GM23338 (cell line): ENCODE measurements around the gene SKOR1. TPM values are rescaled to one million over a fixed set of nuclear protein-coding genes. Genes with fewer than 3 reads are reported as not detected.
A peak's percentile ranks its signal among the peaks of the same experiment; 100 is the strongest.

ENCODE experiments used
- ATAC-seq: fragments of 200-7000 bp; cut with Tn5 transposase; 3 replicates; pipeline ENCODE4 v1.9.1; 2020
- DNase-seq: peaks from one replicate; pipeline ENCODE4 v3.0.0-alpha.2; 2015; ENCODE audit warnings: low spot score
- H2AFZ ChIP-seq: fragments of 200-600 bp; sonication (generic); 2 replicates; pipeline ENCODE4 v1.8.0; 2016; ENCODE audit warnings: antibody characterized with exemption, mild to moderate bottlenecking, moderate library complexity
- H3F3A ChIP-seq: fragments of 200-600 bp; sonication (generic); replicated peaks from 2 replicates; pipeline ENCODE4 v1.8.0; 2017; ENCODE audit warnings: antibody characterized with exemption, mixed run types, low read depth
- H3K27ac ChIP-seq: fragments of 200-600 bp; sonication (generic); 2 replicates; pipeline ENCODE4 v1.6.1; 2016; ENCODE audit warnings: low read depth
- H3K27me3 ChIP-seq: fragments of 200-600 bp; sonication (generic); 2 replicates; pipeline ENCODE4 v1.8.0; 2016; ENCODE audit warnings: mild to moderate bottlenecking, mixed run types, moderate library complexity; ENCODE audit not compliant: insufficient read depth
- H3K36me3 ChIP-seq: fragments of 200-600 bp; sonication (generic); 2 replicates; pipeline ENCODE4 v1.8.0; 2016; ENCODE audit warnings: mild to moderate bottlenecking; ENCODE audit not compliant: insufficient read depth
- H3K4me1 ChIP-seq: fragments of 200-600 bp; sonication (generic); 2 replicates; pipeline ENCODE4 v1.8.0; 2016; ENCODE audit warnings: mild to moderate bottlenecking, moderate library complexity; ENCODE audit not compliant: insufficient read depth
- H3K4me2 ChIP-seq: fragments of 200-600 bp; sonication (generic); 2 replicates; pipeline ENCODE4 v1.7.1; 2017; ENCODE audit warnings: mixed run types
- H3K4me3 ChIP-seq: fragments of 200-600 bp; sonication (generic); 2 replicates; pipeline ENCODE4 v1.6.1; 2016; ENCODE audit warnings: mixed run types
- H3K79me2 ChIP-seq: fragments of 200-600 bp; sonication (generic); replicated peaks from 2 replicates; pipeline ENCODE4 v1.8.0; 2017; ENCODE audit warnings: mild to moderate bottlenecking; ENCODE audit not compliant: insufficient read depth
- H3K9me2 ChIP-seq: fragments of 200-600 bp; sonication (generic); 2 replicates; pipeline ENCODE4 v1.8.0; 2017; ENCODE audit not compliant: insufficient read depth
- H4K20me1 ChIP-seq: fragments of 200-600 bp; sonication (generic); replicated peaks from 2 replicates; pipeline ENCODE4 v1.8.0; 2017; ENCODE audit warnings: mild to moderate bottlenecking; ENCODE audit not compliant: insufficient read depth
- H3K27ac Mint-ChIP-seq: 2 replicates; pipeline ENCODE4 v1.8.0; 2020; ENCODE audit warnings: inconsistent platforms, mild to moderate bottlenecking, moderate library complexity, mixed read lengths
- H3K27me3 Mint-ChIP-seq: 3 replicates; pipeline ENCODE4 v1.8.0; 2022; ENCODE audit warnings: low read depth, mild to moderate bottlenecking, moderate library complexity, mixed read lengths, inconsistent platforms; ENCODE audit not compliant: insufficient read depth, poor library complexity
- H3K36me3 Mint-ChIP-seq: 3 replicates; pipeline ENCODE4 v1.8.0; 2021; ENCODE audit warnings: low read depth, mild to moderate bottlenecking, inconsistent platforms, moderate library complexity, mixed read lengths
- H3K4me1 Mint-ChIP-seq: 3 replicates; pipeline ENCODE4 v1.8.0; 2020; ENCODE audit warnings: mild to moderate bottlenecking, inconsistent platforms, mixed read lengths
- H3K4me3 Mint-ChIP-seq: 3 replicates; pipeline ENCODE4 v1.8.0; 2021; ENCODE audit warnings: moderate library complexity, mild to moderate bottlenecking, inconsistent platforms, mixed read lengths
- H3K9me3 Mint-ChIP-seq: 3 replicates; pipeline ENCODE4 v1.8.0; 2020; ENCODE audit warnings: moderate library complexity, mild to moderate bottlenecking, inconsistent platforms, mixed read lengths
- CREB1 ChIP-seq: fragments of 250-450 bp; sonication (Bioruptor Pico); IDR thresholded peaks from 2 replicates; pipeline ENCODE4 v1.5.0; 2020; ENCODE audit warnings: low read depth, mild to moderate bottlenecking, moderate library complexity
- CTCF ChIP-seq, 2 experiments: fragments of 200-600 bp in 1 of 2; sonication (generic) in 1 of 2; conservative IDR thresholded peaks; 2 replicates each; pipeline versions ENCODE4 v1.5.1 to v1.6.1; 2016 to 2017; ENCODE audit warnings: antibody characterized with exemption in 2 of 2, low read depth in 2 of 2, mild to moderate bottlenecking in 2 of 2, moderate library complexity in 1 of 2
- ETS1 ChIP-seq: IDR thresholded peaks from 2 replicates; pipeline ENCODE4 v1.6.1; 2016; ENCODE audit warnings: antibody characterized with exemption
- EZH2 ChIP-seq: fragments of 200-600 bp; sonication (generic); IDR thresholded peaks from one replicate; pipeline ENCODE4 v1.8.0; 2017; ENCODE audit warnings: antibody characterized with exemption, mild to moderate bottlenecking, low read depth; ENCODE audit not compliant: unreplicated experiment
- EZH2phosphoT487 ChIP-seq: fragments of 200-600 bp; sonication (generic); IDR thresholded peaks from one replicate; pipeline ENCODE4 v1.8.1; 2018; ENCODE audit warnings: antibody characterized with exemption; ENCODE audit not compliant: unreplicated experiment
- JUNB ChIP-seq: IDR thresholded peaks from one replicate; pipeline ENCODE4 v1.6.1; 2016; ENCODE audit warnings: antibody characterized with exemption; ENCODE audit not compliant: unreplicated experiment
- NANOG ChIP-seq: IDR thresholded peaks from 2 replicates; pipeline ENCODE4 v1.6.1; 2016; ENCODE audit warnings: antibody characterized with exemption, borderline replicate concordance
- POLR2AphosphoS5 ChIP-seq: IDR thresholded peaks from 2 replicates; pipeline ENCODE4 v1.6.1; 2016; ENCODE audit warnings: antibody characterized with exemption, low read depth
- REST ChIP-seq: IDR thresholded peaks from one replicate; pipeline ENCODE4 v1.6.1; 2018; ENCODE audit warnings: antibody characterized with exemption; ENCODE audit not compliant: unreplicated experiment
- STAT1 ChIP-seq: IDR thresholded peaks from one replicate; pipeline ENCODE4 v1.6.1; 2016; ENCODE audit warnings: antibody characterized with exemption; ENCODE audit not compliant: unreplicated experiment
- ZNF114 ChIP-seq: fragments of 250-450 bp; sonication (Bioruptor Pico); IDR thresholded peaks from 2 replicates; pipeline ENCODE4 v1.5.0; 2020; ENCODE audit warnings: mild to moderate bottlenecking, moderate library complexity
- ZNF331 ChIP-seq: fragments of 250-450 bp; sonication (Bioruptor Pico); IDR thresholded peaks from 2 replicates; pipeline ENCODE4 v1.5.0; 2020; ENCODE audit warnings: low read depth, mild to moderate bottlenecking, moderate library complexity
- ZNF462 ChIP-seq: fragments of 250-450 bp; sonication (Bioruptor Pico); IDR thresholded peaks from 2 replicates; pipeline ENCODE4 v1.5.0; 2020; ENCODE audit warnings: mild to moderate bottlenecking, moderate library complexity
- polyA plus RNA-seq: library from polyadenylated mRNA; unstranded; fragments of >200 nt; fragmentation: Nextera tagmentation; extraction: Ambion mirVana; gene quantifications from 2 replicates; pipeline ENCODE4 v1.2.1, GENCODE V29; 2016
- total RNA-seq: library from RNA; depleted of rRNA; stranded (reverse); fragments of >200 nt; shearing (Covaris generic); gene quantifications from 2 replicates; pipeline ENCODE4 v1.2.3, GENCODE V29; 2014

Gene SKOR1
- total and polyA plus RNA-seq, 2 experiments from 2014 or later, result 0.17 TPM; not detected in 1

- H3K4me2 ChIP-seq, result peak overlapping the region; percentile 60
- H3K4me3 Mint-ChIP-seq, result no peak overlapping the region
- H3K9me3 Mint-ChIP-seq, result no peaks in the 10 kb centered on the region
- ATAC-seq, result peak; percentile 86
- H3K4me3 ChIP-seq, result no peak overlapping the region
- no peak overlapping the region for H2AFZ ChIP-seq
- H3K27me3 Mint-ChIP-seq, result peaks cover 14% of the 10 kb centered on the region
- H3K4me1 ChIP-seq, result peaks cover 14% of the 10 kb centered on the region
- H3K36me3 Mint-ChIP-seq, result no peaks in the 10 kb centered on the region; the same call in 2 of the 3 replicates
- no peaks in the 10 kb centered on the region for H3F3A ChIP-seq
- DNase-seq, result peak; percentile 78
- no peaks in the 10 kb centered on the region for H3K79me2 ChIP-seq
- H3K27ac ChIP-seq, result no peak overlapping the region
- no peaks in the 10 kb centered on the region; the same call in 1 of the 2 replicates for H4K20me1 ChIP-seq
- TF ChIP-seq ZNF114 (CRISPR knock-in tag) (no peak), ETS1 (no peak), JUNB (no peak), CTCF (conservative IDR thresholded peaks at IDR 0.05; ENCODE audit: low read depth in 2 of 2) (no peak), STAT1 (no peak), NANOG (no peak), EZH2phosphoT487 (no peak), EZH2 (no peak), ZNF462 (CRISPR knock-in tag) (no peak), REST (no peak), ZNF331 (CRISPR knock-in tag) (no peak), CREB1 (CRISPR knock-in tag) (no peak), POLR2AphosphoS5 (no peak)
- H3K36me3 ChIP-seq, result no peaks in the 10 kb centered on the region
- no peaks in the 10 kb centered on the region for H3K9me2 ChIP-seq
- peaks cover 34% of the 10 kb centered on the region for H3K4me1 Mint-ChIP-seq
- H3K27me3 ChIP-seq, result no peaks in the 10 kb centered on the region
- H3K27ac Mint-ChIP-seq, result no peak overlapping the region
These were observed 21.1 kb upstream of the SKOR1 start for GRCh38 chr15:67803996-67804843.
